Spleen (tissue), 7 donors: Measurements from ENCODE around the gene C14orf132.

Experiments used
- CTCF ChIP-seq, 11 experiments: fragments of 200-600 bp in 7 of 11; fragments of 450-650 bp in 4 of 11; sonication (generic) in 4 of 11; IDR thresholded peaks in 8 of 11; conservative IDR thresholded peaks in 3 of 11; 1 replicate in 7 of 11; 2 replicates in 4 of 11; pipeline versions ENCODE4 v1.4.0 to v1.8.0; 2016 to 2021; ENCODE audit warnings: antibody characterized with exemption in 11 of 11, inconsistent platforms in 4 of 11, mild to moderate bottlenecking in 1 of 11
- POLR2A ChIP-seq, 3 donors: fragments of 450-650 bp; IDR thresholded peaks; one replicate each; pipeline ENCODE4 v1.5.1; 2017; ENCODE audit warnings: antibody characterized with exemption in 3 of 3, mild to moderate bottlenecking in 1 of 3
- POLR2AphosphoS5 ChIP-seq, 3 donors: sonication (generic); formaldehyde crosslinking; IDR thresholded peaks; one replicate each; pipeline ENCODE4 v1.5.1; 2017; ENCODE audit warnings: antibody characterized with exemption in 3 of 3
- donor health status: DM: no; HTN: no; CAD: no; lungs with moderate emphysema.
- donor health status: DM: no; HTN: no; CAD: no.
- donor health status: DM: no; HTN: no; CAD: no.

- TF ChIP-seq CTCF (IDR thresholded peaks at IDR 0.05 in 8 of 11, conservative IDR thresholded peaks at IDR 0.05 in 3 of 11) (no peak), POLR2AphosphoS5 (IDR thresholded peaks at IDR 0.05) (no peak), POLR2A (IDR thresholded peaks at IDR 0.05) (no peak)
Measured at GRCh38 chr14:96106891-96107290, 67.7 kb downstream of the C14orf132 start.
